HFF-Myc (cell line): ENCODE data around the gene WNT5B.

Experiments used
- DNase-seq: peaks from one replicate; pipeline ENCODE4 v3.0.0-alpha.2; 2011; ENCODE audit warnings: low read depth; ENCODE audit errors: extremely low read depth
- H3K4me3 ChIP-seq: replicated peaks from 2 replicates; pipeline ENCODE4 v1.5.1; 2011; ENCODE audit warnings: low read depth, mild to moderate bottlenecking, control low read depth, low read length
- TF ChIP-seq, protein P1 (sequence below): IDR thresholded peaks from 2 replicates; pipeline ENCODE4 v1.5.1; 2012; ENCODE audit warnings: mild to moderate bottlenecking, low read depth, low read length, control low read depth; ENCODE audit errors: missing control alignments

Gene WNT5B

DNA sequence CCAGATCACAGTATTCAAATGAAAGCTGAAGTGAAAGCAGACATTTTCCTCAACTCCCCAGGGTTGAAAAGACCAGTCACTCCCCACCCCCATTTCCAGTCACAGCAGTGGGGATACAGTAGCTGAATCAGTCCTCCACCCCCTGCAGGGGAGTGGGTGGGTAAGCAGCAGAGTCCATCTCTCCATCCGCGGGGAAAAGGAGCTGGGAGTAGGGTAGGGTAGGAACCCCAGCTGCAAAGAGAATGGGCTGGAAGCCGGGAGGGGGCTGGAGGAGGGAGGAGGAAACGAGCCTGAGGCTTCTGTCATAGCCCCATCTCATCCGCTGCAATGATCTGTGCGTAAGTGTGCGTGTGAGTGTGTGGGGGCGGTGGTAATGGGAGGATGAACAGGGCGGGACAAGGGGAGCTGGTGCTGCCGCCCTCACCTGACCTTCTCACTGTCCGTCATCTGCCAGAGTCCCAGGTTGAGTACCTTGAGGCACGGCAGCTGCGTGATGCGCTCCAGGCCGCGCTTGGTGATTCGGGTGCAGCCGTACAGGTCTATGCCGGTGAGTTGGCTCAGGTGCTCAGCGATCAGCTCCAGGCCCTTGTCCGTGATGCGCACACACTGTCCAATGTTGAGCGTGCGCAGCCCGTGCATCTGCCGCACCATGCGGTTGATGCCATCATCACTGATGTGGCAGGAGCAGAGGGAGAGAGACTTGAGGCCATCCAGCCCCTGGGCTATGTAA is 36.4 kb upstream of the WNT5B start:
- DNase-seq: no peak
- TF ChIP-seq, protein P1, sequence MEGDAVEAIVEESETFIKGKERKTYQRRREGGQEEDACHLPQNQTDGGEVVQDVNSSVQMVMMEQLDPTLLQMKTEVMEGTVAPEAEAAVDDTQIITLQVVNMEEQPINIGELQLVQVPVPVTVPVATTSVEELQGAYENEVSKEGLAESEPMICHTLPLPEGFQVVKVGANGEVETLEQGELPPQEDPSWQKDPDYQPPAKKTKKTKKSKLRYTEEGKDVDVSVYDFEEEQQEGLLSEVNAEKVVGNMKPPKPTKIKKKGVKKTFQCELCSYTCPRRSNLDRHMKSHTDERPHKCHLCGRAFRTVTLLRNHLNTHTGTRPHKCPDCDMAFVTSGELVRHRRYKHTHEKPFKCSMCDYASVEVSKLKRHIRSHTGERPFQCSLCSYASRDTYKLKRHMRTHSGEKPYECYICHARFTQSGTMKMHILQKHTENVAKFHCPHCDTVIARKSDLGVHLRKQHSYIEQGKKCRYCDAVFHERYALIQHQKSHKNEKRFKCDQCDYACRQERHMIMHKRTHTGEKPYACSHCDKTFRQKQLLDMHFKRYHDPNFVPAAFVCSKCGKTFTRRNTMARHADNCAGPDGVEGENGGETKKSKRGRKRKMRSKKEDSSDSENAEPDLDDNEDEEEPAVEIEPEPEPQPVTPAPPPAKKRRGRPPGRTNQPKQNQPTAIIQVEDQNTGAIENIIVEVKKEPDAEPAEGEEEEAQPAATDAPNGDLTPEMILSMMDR: no peak
- peak overlapping the region; percentile 73 for H3K4me3 ChIP-seq

GRCh38 chr12:1593174-1594005 is 35.6 kb upstream of the WNT5B start:
- no peak for DNase-seq
- TF ChIP-seq, protein P1: no peak
- peak overlapping the region; percentile 73 for H3K4me3 ChIP-seq

DNA sequence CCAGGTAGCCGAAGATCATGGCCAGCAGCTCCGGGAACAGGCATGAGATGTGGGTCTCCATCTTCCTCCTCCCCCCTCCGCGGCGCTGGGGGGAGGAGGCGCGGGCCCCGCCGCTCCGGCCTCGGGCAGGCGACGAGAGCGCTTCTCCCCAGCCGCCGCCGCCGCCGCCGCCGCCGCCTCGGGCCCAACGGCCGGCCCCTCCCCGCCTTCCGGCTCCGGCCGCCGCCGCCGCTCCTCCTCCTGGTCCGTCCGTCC is 35.1 kb upstream of the WNT5B start:
- DNase-seq: no peak

DNA sequence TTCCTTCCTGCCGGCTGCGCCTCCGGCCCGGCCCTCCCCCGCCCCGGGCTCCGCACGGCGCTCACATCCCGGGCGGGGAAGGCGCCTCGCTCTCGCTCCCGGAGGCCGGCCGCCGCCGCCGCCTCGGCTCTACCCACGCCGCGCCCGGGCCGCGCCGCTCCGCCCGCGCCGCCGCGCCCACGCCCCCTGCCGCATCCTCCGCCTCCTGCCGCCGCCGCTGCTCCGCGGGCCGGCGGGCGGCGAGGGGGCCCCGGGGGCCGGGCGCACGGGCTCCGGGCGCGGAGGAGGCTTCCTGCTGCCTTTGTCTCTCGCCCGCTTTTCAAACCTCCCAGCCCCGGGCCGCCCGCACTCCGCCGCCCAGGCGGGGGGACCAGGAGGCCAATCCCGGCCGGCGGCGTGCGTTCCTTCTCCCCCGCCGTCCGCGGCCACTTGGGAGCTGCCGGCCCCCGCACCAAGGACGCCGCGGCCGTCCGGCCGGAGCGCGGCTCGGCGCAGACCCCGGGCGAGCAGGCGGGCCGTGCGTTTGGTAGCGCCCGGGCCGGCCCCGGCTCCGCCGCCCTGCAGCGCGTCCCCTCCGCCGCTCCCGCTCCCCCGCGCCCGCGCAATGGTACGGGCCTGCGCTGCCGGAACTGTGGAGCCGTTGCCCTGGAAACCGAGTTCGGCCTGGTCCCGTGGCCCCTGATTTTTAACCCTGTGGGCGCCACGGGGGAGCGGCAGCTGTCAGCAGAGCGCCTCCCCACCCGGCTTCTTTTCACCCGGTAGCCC is 34.6 kb upstream of the WNT5B start, which contains the start of gene FBXL14:
Gene FBXL14, minus strand, starts transcription at position 321 of the 765 bp plus-strand sequence. CDS start 515 bp downstream, outside the sequence.
- peak within 1 kb of the TSS; percentile 73 for H3K4me3 ChIP-seq
- no peak for DNase-seq
- TF ChIP-seq, protein P1: no peak

More for the DNA sequence above, 35.1 kb upstream of the WNT5B start:
- H3K4me3 ChIP-seq: peak overlapping the region; percentile 73
- TF ChIP-seq, protein P1: no peak

GRCh38 chr12:1595026-1595561 is 33.9 kb upstream of the WNT5B start:
- TF ChIP-seq, protein P1: no peak
- DNase-seq: no peak

GRCh38 chr12:1595690-1596347 is 33.2 kb upstream of the WNT5B start:
- H3K4me3 ChIP-seq: peak overlapping the region; percentile 73
- no peak for DNase-seq
- TF ChIP-seq, protein P1: no peak

More at GRCh38 chr12:1595026-1595561, 33.9 kb upstream of the WNT5B start:
- peak overlapping the region; percentile 73 for H3K4me3 ChIP-seq
